ENCODE measurements around the gene UBE2J2. TPM values are rescaled to one million over a fixed set of nuclear protein-coding genes. Genes with fewer than 3 reads are reported as not detected.

The UBE2J2 gene
- total RNA-seq, 3 donors from 2014 or later, result 37.0 to 39.8 (median 37.4) TPM

GRCh38 chr1:1239227-1239613 lies 34.4 kb downstream of the UBE2J2 start:
- intact Hi-C loops (cut with DNase I; ENCODE audit: low total_unique reads), result loop anchor here (10.0 kb wide), 1 partner anchor 114 kb away; no protein-coding TSS in a partner anchor
- TF ChIP-seq CTCF (IDR thresholded peaks at IDR 0.05) (no peak), POLR2AphosphoS5 (IDR thresholded peaks at IDR 0.05) (no peak), POLR2A (IDR thresholded peaks at IDR 0.05) (no peak)

DNA sequence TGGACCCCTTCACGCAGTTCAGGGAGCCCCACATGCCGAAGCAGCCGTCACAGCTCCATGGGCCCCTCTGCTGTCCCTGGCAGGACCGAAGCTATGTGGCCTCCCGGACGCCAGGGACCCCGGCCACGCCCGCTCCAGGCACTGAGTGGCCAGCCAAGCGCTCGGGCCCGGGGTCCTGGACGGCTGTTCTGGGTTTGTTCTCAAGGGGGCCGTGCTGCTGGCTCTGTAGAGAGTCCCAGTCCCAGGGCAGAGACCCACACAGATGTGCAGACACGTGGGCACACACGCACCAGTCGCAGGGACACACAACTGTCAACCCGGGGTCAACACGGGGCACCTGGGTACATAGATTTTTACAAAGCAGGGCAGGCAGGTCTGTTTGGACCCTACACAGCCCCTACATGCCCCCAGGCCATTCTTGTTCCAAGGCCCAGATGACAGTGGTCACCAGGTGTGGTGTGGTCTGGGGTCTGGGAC lies 34.9 kb downstream of the UBE2J2 start:
- peaks cover 7 to 17% of the 10 kb centered on the region in 2 donors for H3K27me3 ChIP-seq
- intact Hi-C loops (cut with DNase I; ENCODE audit: low total_unique reads), result loop anchor here (10.0 kb wide), 1 partner anchor 114 kb away; no protein-coding TSS in a partner anchor

More at GRCh38 chr1:1239227-1239613, 34.4 kb downstream of the UBE2J2 start:
- Histone ChIP-seq H3K36me3 (no peaks in the 10 kb centered on the region), H3K9me3 (no peaks in the 10 kb centered on the region), H3K27ac (no peak overlapping the region), H3K4me3 (peak overlapping the region in 1 of 3 donors; percentile 33), H3K4me1 (peaks cover 0 to 14% of the 10 kb centered on the region in 2 donors), H3K27me3 (peaks cover 7 to 17% of the 10 kb centered on the region in 2 donors)
- no peak for DNase-seq (ENCODE audit: low spot score in 2 of 2)

DNA sequence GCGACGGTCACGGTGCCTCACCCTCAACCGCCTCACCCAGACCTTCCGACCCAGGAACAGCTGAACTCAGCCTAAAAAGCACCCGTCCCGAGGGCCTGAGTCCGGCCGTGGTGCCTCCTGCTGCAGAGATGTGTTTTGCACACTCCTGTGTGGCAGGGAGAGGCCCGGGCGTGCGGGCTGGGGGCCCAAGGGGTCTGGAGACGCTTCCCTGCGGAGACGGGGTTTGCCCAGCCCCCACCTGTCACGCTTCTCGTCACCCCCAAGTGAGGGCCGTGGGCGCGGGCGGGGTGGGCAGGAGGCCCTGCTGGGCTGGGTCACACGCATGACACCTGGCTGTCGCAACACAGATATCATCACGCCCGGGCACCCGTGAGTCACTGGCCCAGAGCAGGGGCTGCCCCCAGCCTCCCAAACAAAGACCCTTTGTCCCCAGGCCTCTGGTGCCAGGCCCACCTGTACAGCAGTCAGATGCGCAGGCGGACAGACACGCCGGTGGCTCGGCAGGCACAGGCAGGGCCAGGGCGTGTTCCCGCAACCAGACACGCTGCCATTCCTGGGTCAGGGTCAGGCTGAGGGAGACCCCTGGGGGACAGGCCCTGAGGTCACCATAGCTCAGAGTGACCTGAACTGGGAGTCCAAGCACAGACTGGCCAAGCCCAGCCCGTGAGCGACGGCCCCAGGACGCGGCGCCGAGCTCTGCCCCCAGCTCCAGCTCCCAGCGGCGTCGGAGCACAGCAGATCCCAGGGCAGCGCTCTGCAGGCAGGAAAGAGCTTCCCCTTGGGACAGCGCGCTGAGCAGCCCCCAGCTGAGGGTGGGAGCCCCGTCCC lies 35.6 kb downstream of the UBE2J2 start:
- peak overlapping the region; percentile 48 to 66 for H3K27ac ChIP-seq
- peak overlapping the region in 2 of 3 donors; percentile 2 to 51 for H3K4me3 ChIP-seq
- peak; percentile 61 to 68 for DNase-seq (ENCODE audit: low spot score in 2 of 2)
- TF ChIP-seq CTCF (IDR thresholded peaks at IDR 0.05), result no peak
- TF ChIP-seq POLR2A (IDR thresholded peaks at IDR 0.05), result no peak
- TF ChIP-seq POLR2AphosphoS5 (IDR thresholded peaks at IDR 0.05), result no peak
- intact Hi-C loops (cut with DNase I; ENCODE audit: low total_unique reads), result loop anchor here (10.0 kb wide), 1 partner anchor 113 kb away; no protein-coding TSS in a partner anchor
- no peaks in the 10 kb centered on the region for H3K36me3 ChIP-seq
- no peaks in the 10 kb centered on the region for H3K9me3 ChIP-seq
- H3K27me3 ChIP-seq, result peaks cover 7 to 17% of the 10 kb centered on the region in 2 donors
- peaks cover 0 to 14% of the 10 kb centered on the region in 2 donors for H3K4me1 ChIP-seq

More for the DNA sequence above, 34.9 kb downstream of the UBE2J2 start:
- Histone ChIP-seq H3K4me1 (peaks cover 0 to 14% of the 10 kb centered on the region in 2 donors), H3K4me3 (peak overlapping the region in 1 of 3 donors; percentile 51), H3K27ac (peak overlapping the region in 1 of 2 donors; percentile 66), H3K36me3 (no peaks in the 10 kb centered on the region), H3K9me3 (no peaks in the 10 kb centered on the region)
- TF ChIP-seq POLR2AphosphoS5 (IDR thresholded peaks at IDR 0.05) (no peak), CTCF (IDR thresholded peaks at IDR 0.05) (no peak), POLR2A (IDR thresholded peaks at IDR 0.05) (no peak)
- no peak for DNase-seq (ENCODE audit: low spot score in 2 of 2)

- TF ChIP-seq CTCF (IDR thresholded peaks at IDR 0.05) (no peak), POLR2A (IDR thresholded peaks at IDR 0.05) (no peak), POLR2AphosphoS5 (IDR thresholded peaks at IDR 0.05) (no peak)
- Histone ChIP-seq H3K27ac (peak overlapping the region; percentile 48 to 66), H3K4me1 (peaks cover 4 to 14% of the 10 kb centered on the region in 2 donors), H3K36me3 (no peaks in the 10 kb centered on the region), H3K9me3 (no peaks in the 10 kb centered on the region), H3K4me3 (peak overlapping the region in 2 of 3 donors; percentile 2 to 51), H3K27me3 (peaks cover 7 to 17% of the 10 kb centered on the region in 2 donors)
- intact Hi-C loops (cut with DNase I; ENCODE audit: low total_unique reads), result loop anchor here (10.0 kb wide), 1 partner anchor 112 kb away; no protein-coding TSS in a partner anchor
- DNase-seq (ENCODE audit: low spot score in 2 of 2), result no peak
Observed at GRCh38 chr1:1236945-1237873, 36.4 kb downstream of the UBE2J2 start.
